K562 (cell line): ENCODE data around the gene CCL4. TPM values are rescaled to one million over a fixed set of nuclear protein-coding genes. Genes with fewer than 3 reads are reported as not detected.

Source experiments
- ATAC-seq: fragments of 200-7000 bp; cut with Tn5 transposase; 3 replicates; pipeline ENCODE4 v1.9.1; 2020; ENCODE audit warnings: moderate library complexity
- BruUV-seq: library from RNA; stranded (reverse); fragments of 400-500 nt; replicated peaks from 2 replicates; lab custom pipeline; 2021; lab: Mats Ljungman, UMichigan
- CTCF ChIA-PET: fragments of 300-600 bp; formaldehyde crosslinking; extraction: SDS; loops from one replicate; lab custom pipeline; 2021; ENCODE audit warnings: low intra/inter-chr PET ratio; lab: Yijun Ruan, JAX
- POLR2A ChIA-PET: fragments of 300-600, 350-650 bp; sonication (Branson Sonifier 250); formaldehyde crosslinking; extraction: SDS; loops from one replicate; lab custom pipeline; 2021; ENCODE audit warnings: antibody characterized with exemption, inconsistent platforms; lab: Yijun Ruan, JAX
- DNase-seq, 4 experiments: peaks; one replicate each; pipeline versions ENCODE4 v3.0.0 to v3.0.0-alpha.2; 2011 to 2018; ENCODE audit warnings: low spot score in 3 of 4, mixed read lengths in 3 of 4; ENCODE audit errors: extremely low read depth in 1 of 4
- FAIRE-seq: peaks from 2 replicates; lab custom pipeline; 2011; peaks lifted over from hg19 to GRCh38; lab: Jason Lieb, UNC
- H2AFZ ChIP-seq: 2 replicates; pipeline ENCODE4 v1.6.0; 2011; ENCODE audit warnings: low read depth, low read length, control low read depth, inconsistent platforms
- H3K27ac ChIP-seq: fragments of 200-600 bp; 3 replicates; pipeline ENCODE4 v1.8.0; 2011; ENCODE audit warnings: low read depth, mild to moderate bottlenecking, control low read depth, inconsistent platforms, low read length, moderate library complexity, mixed read lengths; ENCODE audit errors: extremely low read depth
- H3K27me3 ChIP-seq, 2 experiments: fragments of 300-600 bp in 1 of 2; 2 replicates in 1 of 2; 3 replicates in 1 of 2; pipeline versions ENCODE4 v1.6.0 to v1.8.0; 2011; ENCODE audit warnings: inconsistent platforms in 2 of 2, low read length in 2 of 2, mild to moderate bottlenecking in 1 of 2, mixed read lengths in 1 of 2, moderate library complexity in 1 of 2; ENCODE audit not compliant: control insufficient read depth in 2 of 2, insufficient read depth in 2 of 2
- H3K36me3 ChIP-seq: fragments of 300-600 bp; 3 replicates; pipeline ENCODE4 v1.8.0; 2011; ENCODE audit warnings: mild to moderate bottlenecking, low read length, inconsistent platforms; ENCODE audit not compliant: control insufficient read depth, insufficient read depth
- H3K4me1 ChIP-seq, 2 experiments: fragments of 200-600 bp in 1 of 2; replicated peaks in 1 of 2; 2 replicates in 1 of 2; 3 replicates in 1 of 2; pipeline versions ENCODE4 v1.5.1 to v1.8.0; 2011; ENCODE audit warnings: inconsistent platforms in 2 of 2, low read length in 2 of 2, mild to moderate bottlenecking in 1 of 2, mixed read lengths in 1 of 2, moderate library complexity in 1 of 2; ENCODE audit not compliant: control insufficient read depth in 2 of 2, insufficient read depth in 2 of 2
- H3K4me2 ChIP-seq: 2 replicates; pipeline ENCODE4 v1.6.1; 2011; ENCODE audit warnings: low read length, control low read depth, inconsistent platforms, mixed read lengths; ENCODE audit not compliant: insufficient read depth
- H3K4me3 ChIP-seq: fragments of 200-600 bp; sonication (generic), shearing (Covaris generic); 2 replicates; pipeline ENCODE4 v1.5.1; 2016; ENCODE audit warnings: control low read depth, inconsistent platforms
- H3K79me2 ChIP-seq: fragments of 200-600 bp; 3 replicates; pipeline ENCODE4 v1.8.0; 2011; ENCODE audit warnings: low read length, inconsistent platforms; ENCODE audit not compliant: control insufficient read depth, insufficient read depth
- H3K9ac ChIP-seq, 2 experiments: 2 replicates each; pipeline versions ENCODE4 v1.6.0 to v1.6.1; 2011; ENCODE audit warnings: low read depth in 2 of 2, low read length in 2 of 2, control low read depth in 1 of 2, inconsistent platforms in 1 of 2, mild to moderate bottlenecking in 1 of 2, mixed read lengths in 1 of 2; ENCODE audit not compliant: insufficient read depth in 1 of 2
- H3K9me1 ChIP-seq: one replicate; pipeline ENCODE4 v1.6.0; 2011; ENCODE audit warnings: inconsistent platforms, mild to moderate bottlenecking, low read length, moderate library complexity; ENCODE audit not compliant: control insufficient read depth, insufficient read depth
- H3K9me3 ChIP-seq: replicated peaks from 2 replicates; pipeline ENCODE4 v1.5.1; 2011; ENCODE audit warnings: low read depth, low read length, inconsistent platforms; ENCODE audit not compliant: control insufficient read depth, insufficient read depth
- H4K20me1 ChIP-seq: replicated peaks from 2 replicates; pipeline ENCODE4 v1.6.1; 2011; ENCODE audit warnings: low read length, inconsistent platforms, mixed read lengths; ENCODE audit not compliant: control insufficient read depth, insufficient read depth
- GATA2 ChIP-seq: sonication (generic); formaldehyde crosslinking; IDR thresholded peaks from 2 replicates; pipeline ENCODE4 v1.4.0; 2020; ENCODE audit warnings: mild to moderate bottlenecking, missing genetic modification reagents
- WGBS: fragments of 100-300 bp; shearing (Covaris generic); methylation state at CpG from one replicate; pipeline ENCODE4 v1.1.6; 2016; ENCODE audit warnings: low coverage, mixed read lengths; ENCODE audit not compliant: insufficient coverage; ENCODE audit errors: missing lambda C conversion rate; 5-methylcytosine and 5-hydroxymethylcytosine counted together
- in situ Hi-C: fragments of 300-500 bp; cut with MboI; formaldehyde crosslinking; loops from 4 replicates; pipeline ENCODE4 v1.15.0; 2018; ENCODE audit warnings: inconsistent platforms, mixed read lengths
- intact Hi-C: fragments of 100-400 bp; cut with micrococcal nuclease; formaldehyde crosslinking; loops from 2 replicates; pipeline ENCODE4 v1.14.2; 2022
- polyA plus RNA-seq, 8 experiments: library from polyadenylated mRNA; depleted of rRNA in 4 of 8; stranded (reverse) in 5 of 8; unstranded in 3 of 8; fragments of >200 nt; fragmentation: Nextera tagmentation in 2 of 8; fragmentation: Illumina TruSeq in 1 of 8; extraction: Ambion mirVana in 2 of 8; extraction: Trizol in 1 of 8; gene quantifications; 2 replicates each; pipeline versions ENCODE4 v1.2.1 to v1.2.3, GENCODE V29; 2011 to 2014; ENCODE audit warnings: inconsistent platforms in 1 of 8, missing spikeins in 1 of 8
- total RNA-seq, 7 experiments: library from RNA; depleted of rRNA in 6 of 7; stranded (reverse); fragments of >200 nt in 6 of 7; fragmentation: Illumina TruSeq in 2 of 7; extraction: Trizol in 2 of 7; gene quantifications; 2 replicates each; pipeline versions ENCODE4 v1.2.1 to v1.2.3, GENCODE V29; 2011 to 2021; ENCODE audit warnings: low replicate concordance in 1 of 7
- TF ChIP-seq, protein P1 (sequence below), 3 experiments: IDR thresholded peaks in 2 of 3; conservative IDR thresholded peaks in 1 of 3; 2 replicates each; pipeline ENCODE4 v1.5.1; 2011 to 2012; ENCODE audit warnings: low read length in 3 of 3, mild to moderate bottlenecking in 3 of 3, control low read depth in 2 of 3, improper control_type of control experiment in 1 of 3, inconsistent platforms in 1 of 3, low read depth in 1 of 3, mixed read lengths in 1 of 3, moderate library complexity in 1 of 3; ENCODE audit not compliant: insufficient read depth in 2 of 3

The CCL4 gene
- total and polyA plus RNA-seq, 9 of the 15 experiments (the other 6 are each of a cell fraction or from before 2014, with no cell fraction given): 0.91 TPM; not detected in 8

DNA sequence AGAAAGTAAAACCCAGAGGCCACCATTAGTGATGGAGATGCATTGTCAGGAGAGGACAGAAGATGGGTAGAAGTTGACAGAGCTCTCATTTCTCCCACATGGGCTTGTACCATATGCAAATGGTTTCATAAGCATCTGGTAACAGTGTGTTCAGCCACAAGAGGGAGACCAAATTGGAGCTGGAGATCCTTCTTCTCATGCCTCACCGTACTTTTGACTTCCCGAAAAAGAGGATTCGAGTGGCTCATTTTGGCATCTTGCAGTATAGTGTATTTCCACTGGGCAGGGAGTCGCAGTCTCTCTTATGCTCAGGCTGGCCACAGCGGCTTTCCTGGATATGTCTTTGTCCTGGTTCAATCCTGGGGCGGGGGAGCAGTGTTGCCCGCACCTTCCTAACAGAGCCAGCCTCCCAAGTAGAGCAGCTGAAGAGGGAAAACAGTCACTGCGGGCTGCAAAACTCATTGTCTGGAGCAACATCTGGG, 49.1 kb downstream of the CCL4 start:
- ATAC-seq (no peak), FAIRE-seq (no peak), DNase-seq (peak in 1 of 4 experiments; percentile 4)
- Histone ChIP-seq H3K4me2 (no peak overlapping the region), H2AFZ (no peak overlapping the region), H3K9me1 (no peaks in the 10 kb centered on the region), H3K36me3 (no peaks in the 10 kb centered on the region), H3K4me3 (no peak overlapping the region), H3K9me3 (no peaks in the 10 kb centered on the region), H3K4me1 (peaks cover 3 to 5% of the 10 kb centered on the region in 2 experiments; a peak in 2 of 5 replicates), H3K79me2 (no peaks in the 10 kb centered on the region), H3K27me3 (peaks cover 2 to 16% of the 10 kb centered on the region in 2 experiments; a peak in 2 of 5 replicates), H3K9ac (no peak overlapping the region), H3K27ac (no peak overlapping the region), H4K20me1 (no peaks in the 10 kb centered on the region)
- 2% methylated on average over 8 of the region's 8 CpGs for WGBS
- TF ChIP-seq, protein P1, sequence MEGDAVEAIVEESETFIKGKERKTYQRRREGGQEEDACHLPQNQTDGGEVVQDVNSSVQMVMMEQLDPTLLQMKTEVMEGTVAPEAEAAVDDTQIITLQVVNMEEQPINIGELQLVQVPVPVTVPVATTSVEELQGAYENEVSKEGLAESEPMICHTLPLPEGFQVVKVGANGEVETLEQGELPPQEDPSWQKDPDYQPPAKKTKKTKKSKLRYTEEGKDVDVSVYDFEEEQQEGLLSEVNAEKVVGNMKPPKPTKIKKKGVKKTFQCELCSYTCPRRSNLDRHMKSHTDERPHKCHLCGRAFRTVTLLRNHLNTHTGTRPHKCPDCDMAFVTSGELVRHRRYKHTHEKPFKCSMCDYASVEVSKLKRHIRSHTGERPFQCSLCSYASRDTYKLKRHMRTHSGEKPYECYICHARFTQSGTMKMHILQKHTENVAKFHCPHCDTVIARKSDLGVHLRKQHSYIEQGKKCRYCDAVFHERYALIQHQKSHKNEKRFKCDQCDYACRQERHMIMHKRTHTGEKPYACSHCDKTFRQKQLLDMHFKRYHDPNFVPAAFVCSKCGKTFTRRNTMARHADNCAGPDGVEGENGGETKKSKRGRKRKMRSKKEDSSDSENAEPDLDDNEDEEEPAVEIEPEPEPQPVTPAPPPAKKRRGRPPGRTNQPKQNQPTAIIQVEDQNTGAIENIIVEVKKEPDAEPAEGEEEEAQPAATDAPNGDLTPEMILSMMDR (IDR thresholded peaks at IDR 0.05 in 2 of 3, conservative IDR thresholded peaks at IDR 0.05 in 1 of 3; ENCODE audit: insufficient read depth in 2 of 3, low read depth in 1 of 3, low read length in 3 of 3): peak in 1 of 3 experiments; percentile 13; a peak in 1 of 6 replicates
- TF ChIP-seq GATA2 (CRISPR knock-in tag): no peak
- ChIA-PET CTCF (no interaction called here), POLR2A (no interaction called here)
- intact Hi-C loops (no loop called here), in situ Hi-C loops (no loop called here)
- no TSS peak for BruUV-seq
